CD4-positive, alpha-beta T cell treated with Interleukin-6 for 4 hours (primary cell): ENCODE data around the gene GRIK4.

Experiments used
- DNase-seq: peaks from one replicate; pipeline ENCODE4 v3.0.0-alpha.2; 2020; ENCODE audit warnings: mixed read lengths

Gene GRIK4

DNA sequence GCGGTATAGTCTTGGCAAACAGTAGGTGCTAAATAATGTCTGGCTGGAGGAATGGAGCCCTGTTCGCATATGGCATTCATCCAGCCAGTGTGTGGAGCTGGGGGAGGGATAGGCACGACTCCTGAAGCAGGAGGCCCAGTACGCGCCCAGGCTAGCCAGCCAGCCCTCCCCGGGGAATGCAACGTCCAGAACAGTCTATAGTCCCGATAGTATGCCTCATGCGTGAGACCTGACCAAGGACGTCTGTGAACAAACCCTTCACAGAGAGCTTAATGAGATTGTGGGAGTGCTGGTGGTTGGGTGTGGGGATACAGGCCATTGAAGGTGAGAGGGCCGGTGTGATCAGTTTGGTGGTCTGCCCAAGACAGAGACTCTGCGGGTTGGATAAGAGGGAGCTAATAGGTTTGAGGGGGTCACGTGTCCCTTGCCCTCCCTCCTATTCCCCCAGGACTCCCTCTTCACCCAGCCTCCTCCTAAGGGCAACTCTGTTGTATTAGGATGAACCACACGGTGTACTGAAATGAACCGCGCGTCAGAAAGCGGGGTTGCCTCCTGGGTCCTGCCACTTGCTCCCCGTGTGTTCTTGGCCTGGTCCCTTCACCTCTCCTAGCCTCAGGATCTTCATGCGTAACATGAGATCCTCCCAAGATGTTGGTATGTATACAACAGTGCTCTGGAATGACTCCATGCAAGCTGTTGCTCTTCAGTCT is 987 bp upstream of the GRIK4 start:
- no peak for DNase-seq

DNA sequence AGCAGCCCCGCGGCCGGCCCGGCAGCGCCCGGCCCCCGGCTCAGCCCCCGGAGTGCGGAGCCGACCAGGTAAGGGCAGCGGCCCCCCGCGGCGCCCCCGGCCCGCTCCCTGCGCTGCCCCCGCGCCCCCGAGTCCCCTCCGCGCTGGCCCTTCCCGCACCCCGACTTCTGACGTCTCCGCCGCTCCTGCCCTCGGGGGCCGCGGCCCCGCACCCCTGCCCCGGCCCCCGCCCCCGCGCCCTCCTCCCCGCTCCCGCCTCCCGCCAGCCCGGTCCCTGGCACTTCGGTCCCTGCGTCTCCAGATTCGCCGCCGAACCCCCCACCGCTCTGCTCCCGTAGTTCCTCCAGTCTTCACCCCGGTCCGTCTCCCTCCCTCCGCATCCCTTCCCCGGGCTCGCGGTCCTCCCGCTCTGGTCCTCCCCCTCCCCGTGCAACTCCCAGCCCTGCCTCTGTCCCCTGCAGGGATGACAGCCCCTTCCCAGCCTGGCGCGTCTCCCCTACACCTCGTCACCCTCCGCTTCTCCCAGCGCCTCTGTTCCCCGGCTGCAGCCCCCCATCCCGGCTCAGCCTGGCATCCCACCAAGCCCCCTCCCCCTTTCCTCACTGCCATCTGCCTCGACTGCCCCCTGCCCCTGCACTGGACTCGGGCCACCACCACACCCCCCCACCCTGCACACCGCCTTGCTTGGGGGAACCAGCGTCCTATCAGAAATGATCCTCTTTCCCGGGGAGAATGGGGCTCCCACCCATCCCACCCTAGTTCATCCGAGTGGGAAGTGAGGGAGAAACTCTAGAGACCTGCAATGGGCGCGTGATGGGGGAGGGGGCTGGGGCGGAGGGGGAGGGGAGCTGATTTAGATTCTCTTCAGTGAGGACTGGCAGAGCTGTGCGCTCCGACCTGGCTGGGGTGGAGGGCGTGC is 531 bp downstream of the GRIK4 start:
- no peak for DNase-seq

DNA sequence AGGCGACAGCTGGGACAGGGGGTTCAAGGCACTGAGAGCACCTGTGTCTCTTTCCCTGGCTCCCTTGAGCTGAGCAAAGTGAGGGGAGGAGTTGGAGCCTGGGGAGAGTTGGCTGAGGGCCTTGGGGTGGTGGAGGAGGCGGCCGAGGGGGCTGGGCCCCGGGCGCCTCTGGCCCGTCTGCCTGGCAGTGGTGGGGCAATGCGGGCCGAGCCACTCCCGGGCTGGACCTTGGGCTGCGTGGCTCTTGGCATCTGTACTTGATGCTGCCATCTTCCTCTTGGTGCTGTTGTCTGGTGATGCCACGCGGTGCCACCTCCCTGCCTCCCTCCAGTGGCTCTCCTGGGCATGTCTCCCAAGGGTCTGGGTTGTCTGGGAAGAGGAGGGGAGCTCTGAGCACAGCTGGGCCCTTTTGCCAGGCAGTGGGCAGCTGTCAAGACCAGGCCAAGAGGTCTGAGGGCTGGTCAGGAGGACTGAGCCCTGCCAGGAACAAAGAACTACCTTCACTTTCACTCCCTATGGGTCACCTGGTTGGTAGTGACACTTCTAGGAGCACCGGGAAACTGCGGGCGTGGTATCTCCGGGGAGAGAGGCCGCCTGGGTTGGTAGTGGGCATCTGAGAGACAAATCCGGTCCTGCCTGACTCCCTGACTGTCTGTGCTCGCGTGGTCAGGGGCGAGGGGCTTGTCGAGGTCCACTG is 1.3 kb downstream of the GRIK4 start:
- DNase-seq, result no peak

DNA sequence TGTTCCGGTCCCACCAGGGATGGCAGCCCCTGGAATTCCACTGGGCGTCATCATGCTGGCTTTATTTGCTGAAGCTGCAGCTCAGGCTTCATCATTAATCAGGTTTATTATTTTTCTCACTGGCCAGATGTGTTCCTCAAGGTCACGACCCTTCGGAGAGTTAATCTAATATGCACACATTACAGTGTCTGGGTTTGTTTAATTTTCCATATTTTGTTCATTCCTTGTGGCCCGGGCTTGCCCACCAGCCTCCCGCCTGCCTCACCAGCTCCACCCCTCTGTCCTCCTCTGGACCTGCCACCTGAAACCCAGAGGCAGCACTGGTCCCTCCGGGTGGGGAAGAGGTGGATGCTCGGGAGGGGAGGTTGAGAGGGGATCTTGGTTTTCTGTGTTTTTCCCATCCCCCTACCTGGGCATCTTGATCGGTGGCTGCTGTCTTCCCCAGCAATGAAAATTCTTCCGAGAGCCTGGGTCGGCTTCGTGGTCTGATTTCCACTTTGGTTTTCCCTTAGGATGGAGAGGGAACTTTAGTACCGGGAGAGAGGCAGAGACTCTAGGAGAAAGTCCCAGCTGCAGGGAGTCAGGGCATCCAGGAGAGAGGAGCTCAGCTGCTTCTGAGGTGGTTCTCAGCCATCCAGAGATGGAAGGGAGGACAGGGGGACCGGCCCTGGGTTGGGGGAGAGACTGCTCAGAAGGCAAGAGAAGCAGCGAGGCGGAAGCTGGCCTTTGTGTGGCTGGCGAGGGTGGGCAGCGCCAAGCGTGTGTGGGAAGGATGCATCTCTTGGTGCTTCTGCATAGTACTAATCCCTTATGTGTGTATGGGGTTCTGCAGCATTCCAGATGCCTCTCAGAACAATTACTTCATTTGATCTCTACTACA is 2.1 kb downstream of the GRIK4 start:
- DNase-seq, result no peak

DNA sequence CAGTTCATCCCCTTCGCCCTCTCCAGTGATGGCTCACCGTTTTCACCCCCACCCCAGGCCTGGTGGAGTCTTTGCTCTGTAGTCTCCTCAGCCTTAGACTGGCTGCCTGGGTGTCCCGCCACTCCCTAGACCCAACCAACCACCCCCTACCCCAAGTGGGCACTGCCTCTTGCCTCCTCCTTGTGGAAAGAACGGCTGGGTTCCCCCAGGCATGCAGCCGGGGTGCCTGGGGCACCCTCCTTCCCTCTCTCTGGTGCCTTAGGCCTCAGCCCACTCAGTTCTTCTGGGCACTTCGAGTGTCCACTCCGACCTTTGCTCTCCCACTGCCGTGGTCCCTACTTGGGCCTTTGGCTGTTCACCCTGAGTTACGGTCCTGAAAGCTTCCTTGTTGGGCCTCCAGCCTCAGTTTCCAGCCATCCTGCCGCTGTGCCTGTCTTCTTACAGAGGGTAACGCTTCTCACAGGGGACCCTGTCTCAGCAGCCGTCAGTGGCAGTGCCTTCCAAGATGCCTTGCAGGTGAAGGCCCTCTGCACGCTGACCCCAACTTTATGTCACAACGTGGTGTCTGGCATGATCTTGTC is 3.1 kb downstream of the GRIK4 start:
- DNase-seq, result no peak

DNA sequence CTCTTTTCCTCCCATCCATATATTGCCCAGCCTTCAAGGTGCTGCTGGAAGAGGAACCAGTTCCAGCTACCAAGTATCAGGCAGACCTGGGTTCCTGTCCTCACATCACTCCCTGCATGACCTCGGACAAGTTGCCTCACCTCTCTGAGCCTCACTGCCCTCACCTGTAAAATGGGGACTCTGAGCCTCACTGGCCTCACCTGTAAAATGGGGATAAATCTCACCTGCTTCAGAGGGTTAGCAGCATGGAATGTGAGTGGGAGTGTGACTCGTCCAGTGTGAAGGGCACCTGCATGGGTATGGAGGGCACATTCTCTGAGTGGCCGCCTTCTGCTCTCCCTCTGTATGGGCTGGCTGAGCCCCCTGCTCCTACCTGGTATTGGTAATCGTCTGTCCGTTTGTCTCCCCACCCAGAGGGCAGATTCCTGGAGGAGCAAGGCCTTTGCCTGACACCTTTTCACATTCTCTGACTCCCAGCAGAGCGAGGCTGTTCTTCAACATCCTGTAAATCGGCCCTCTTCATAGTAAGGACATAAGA is 3.7 kb downstream of the GRIK4 start:
- DNase-seq, result no peak

DNA sequence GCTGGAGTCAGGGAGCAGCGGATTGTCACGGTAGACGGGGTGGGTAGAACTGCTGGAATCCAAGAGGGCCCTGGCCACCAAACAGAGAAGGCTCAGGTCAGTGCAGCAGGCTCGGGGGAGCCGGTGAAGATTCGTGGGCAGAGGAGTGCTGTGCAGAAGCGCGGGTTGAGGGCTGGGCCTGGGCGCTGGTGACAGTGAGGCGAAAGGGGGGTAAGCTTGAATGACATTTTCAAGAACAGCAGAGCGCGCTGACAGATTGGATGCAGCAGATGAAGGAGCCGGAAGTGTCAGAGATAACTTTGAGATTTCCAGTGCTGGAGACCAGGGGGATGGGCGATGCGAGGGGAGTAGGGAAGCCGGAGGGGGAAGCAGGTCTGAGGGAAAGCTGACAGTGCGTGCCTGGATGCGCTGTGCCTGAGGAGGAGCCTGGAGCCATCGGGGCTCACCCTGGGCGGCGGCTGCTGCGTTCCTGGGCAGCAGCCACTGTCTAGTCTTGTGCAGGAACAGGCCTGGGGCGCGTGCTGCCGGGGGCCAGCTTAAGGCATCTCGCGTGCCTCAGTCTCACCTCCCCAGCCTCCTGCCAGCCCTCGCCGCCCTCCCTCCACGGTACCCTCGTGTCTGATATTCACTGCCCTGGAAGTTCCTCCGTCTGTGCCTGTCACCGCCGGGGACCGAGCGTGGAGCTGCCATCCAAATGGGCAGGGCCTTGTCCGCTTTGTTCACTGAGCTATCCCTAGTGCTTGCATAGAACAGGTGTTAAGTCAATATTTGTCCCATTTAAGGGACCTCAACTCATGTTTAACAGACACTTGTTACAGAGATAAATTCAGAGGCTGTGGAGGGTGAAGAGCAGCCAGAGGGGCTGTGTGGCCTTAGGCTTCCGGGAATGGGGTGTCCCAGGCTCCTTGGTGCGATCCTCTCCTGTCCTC is 5.2 kb downstream of the GRIK4 start:
- DNase-seq, result no peak

DNA sequence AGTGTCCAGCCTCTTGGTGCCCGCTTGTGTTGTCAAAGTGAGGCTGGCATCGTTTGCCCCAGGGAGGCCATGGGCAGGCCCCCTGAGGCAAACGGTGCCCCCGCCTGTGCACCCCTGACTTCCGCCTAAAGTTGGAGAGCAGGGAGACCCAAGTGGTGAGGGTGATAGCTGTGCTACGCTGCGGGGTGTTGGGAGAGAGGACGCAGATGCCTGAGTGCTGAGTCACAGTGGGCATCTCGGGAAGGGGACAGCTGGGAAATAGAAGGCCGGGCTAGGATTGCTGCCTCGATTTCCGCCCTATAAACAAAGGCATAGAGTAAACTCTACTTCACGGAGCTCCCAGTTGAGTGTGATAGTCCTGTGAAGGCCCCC is 5.8 kb downstream of the GRIK4 start:
- DNase-seq, result no peak

DNA sequence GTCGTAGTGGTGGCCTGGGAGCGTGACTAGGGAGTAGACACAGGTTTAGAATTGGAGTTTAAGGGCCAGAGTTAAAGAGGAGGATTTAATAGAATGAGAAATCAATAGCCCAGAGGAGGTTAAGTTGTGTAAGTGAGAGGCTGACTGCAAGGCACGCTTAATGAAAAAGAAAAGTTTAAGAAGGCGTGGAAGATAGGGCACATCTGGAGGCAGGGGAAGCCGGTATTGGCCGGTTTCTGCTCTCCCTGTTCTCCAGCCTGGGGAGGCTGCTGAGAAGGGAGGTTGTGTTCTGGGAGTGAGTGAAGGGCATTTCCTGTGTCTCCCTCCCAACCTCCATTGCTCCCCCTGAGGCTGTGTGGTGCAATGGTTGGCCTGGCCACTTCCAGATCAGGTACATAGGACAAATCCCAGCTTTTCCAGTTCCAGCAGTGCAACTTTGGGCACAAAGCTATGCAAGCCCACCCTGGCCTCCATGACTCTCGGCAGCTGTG is 6.3 kb downstream of the GRIK4 start:
- DNase-seq, result no peak

DNA sequence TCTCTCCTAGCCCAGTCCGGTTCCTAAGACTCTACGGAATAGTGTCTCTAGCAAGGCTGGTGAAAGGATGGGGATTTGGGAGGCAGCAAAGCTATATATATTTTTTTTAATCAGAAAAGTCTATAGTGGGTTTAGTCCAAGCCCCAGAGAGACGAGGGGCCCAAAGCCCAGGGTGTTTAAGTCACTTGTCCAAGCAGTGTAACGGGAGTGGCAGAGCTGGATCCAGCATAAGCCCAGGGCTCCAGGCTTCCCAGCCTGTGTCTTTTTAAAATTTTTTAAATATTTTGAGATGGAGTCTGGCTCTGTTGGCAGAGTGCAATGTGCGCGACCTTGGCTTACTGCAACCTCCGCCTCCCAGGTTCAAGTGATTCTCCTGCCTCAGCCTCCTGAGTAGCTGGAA is 6.8 kb downstream of the GRIK4 start:
- no peak for DNase-seq

DNA sequence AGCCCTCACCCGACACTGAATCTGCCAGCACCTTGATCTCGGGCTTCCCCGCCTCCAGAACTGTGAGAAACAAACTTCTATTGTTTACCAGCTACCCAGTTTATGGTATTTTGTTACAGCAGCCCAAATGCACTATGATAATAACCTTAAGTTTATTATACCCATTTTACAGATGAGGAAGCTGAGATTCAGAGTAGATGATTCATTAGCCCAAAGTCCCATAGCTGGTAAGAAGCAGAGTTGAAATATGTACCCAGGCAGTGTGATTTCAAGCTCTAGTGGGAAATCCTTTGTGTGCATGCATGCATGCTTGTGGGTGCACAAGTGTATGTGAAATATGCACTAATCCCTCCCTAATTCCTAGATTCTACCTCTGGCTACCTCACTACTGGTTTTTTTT is 7.9 kb downstream of the GRIK4 start:
- no peak for DNase-seq

DNA sequence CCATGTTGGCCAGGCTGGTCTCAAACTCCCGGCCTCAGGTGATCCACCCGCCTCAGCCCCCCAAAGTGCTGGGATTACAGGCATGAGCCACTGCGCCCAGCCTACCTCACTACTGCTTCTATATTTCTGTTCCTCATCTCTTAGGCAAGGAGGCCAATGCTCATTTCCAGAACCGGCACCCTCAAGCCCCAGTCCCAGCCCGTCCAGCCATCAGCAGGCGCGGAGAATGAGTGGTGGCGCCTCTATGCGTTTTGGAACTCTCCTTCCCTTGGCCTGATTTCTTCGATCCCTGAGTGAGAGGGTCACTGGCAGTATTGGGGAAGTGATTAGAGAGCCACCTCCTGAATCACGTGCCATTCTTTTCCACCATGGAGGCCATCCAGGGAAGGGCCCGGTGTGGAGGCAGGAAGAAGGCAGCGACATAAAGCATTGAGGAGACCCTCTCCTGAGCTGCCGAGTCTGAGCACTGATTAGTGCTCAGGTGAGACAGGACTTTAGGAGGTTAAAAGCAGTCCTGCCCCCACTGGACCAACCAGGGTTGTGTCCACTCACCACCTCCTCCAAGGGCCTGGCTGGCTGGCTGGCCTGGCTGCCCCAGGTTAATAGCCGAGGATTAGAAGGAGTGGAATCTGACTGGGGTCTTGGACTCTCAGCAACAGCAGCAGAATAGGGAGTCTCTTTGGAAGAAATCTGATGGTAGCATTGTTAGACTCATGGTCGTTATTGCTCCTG is 8.7 kb downstream of the GRIK4 start:
- no peak for DNase-seq

DNA sequence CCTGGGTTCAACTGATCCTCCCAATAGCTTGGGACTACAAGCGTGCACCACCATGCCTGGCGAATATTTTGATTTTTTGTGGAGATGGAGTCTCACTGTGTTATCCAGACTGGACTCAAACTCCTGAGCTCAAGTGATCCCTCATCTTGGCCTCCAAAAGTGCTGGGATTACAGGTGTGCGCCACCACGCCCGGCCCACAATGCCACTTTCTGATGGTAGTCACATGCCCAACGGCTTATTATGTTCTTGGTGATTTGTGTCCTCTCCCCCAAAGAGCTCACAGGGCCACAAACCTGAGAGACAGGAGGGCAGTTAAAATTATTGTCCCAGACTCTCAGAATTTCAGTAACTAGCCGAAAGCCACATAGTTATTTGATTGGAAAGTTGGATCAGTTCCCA is 9.6 kb downstream of the GRIK4 start:
- DNase-seq, result no peak

DNA sequence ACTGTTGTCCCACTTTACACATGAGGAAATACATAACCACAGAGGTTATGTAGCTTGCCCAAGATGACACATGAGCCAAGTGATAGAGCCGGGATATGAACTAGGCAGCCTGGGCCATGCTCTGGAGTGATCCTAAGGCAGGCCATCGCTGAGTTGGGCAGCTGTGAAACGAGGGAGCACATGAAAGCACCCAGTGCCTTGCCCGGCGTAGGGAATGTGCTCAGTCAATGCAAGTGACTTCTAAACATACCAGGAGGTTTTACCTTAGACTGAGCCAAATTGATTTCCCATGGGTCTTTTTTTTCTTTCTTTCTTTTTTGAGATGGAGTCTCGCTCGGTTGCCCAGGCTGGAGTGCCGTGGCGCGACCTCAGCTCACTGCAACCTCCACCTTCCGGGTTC is 10.5 kb downstream of the GRIK4 start:
- DNase-seq, result no peak

DNA sequence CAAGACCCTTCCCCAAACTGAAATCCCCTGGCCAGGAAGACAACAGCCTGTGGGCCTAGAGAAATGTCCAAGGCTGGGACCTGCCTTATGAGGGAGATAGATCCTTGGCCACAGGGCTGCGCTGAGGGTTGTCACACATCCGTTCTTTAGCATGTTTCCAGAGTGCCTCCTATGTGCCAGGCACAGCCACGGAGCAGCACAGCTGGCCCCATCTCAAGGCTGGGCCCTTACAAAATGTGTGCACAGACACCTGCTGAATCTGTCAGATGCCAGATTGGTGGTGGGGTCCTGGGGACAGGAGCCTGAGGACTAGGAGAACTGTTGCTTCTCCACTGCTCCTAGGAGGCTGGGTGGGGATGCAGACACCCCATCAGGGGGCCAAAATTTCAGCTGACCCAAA is 11.2 kb downstream of the GRIK4 start:
- DNase-seq, result no peak

DNA sequence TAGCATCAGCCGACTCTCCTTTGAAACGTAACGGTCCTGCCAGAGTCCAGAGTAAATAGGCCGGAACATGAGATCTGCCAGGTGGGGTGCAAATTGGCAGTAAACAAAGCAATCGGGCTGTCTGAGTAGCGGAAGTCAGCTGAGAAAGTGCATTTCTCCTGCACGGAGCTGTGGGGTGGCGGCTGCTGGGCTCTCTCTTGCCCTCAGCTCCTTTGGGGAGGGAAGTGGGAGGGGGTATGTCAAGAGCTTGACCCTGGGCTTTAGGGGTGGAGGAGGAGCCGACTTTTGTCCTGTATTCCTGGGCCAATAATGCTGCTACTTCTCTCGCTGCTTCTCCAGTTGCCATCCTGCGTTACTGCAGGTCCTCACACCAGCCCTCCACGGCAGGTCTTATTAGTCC is 11.6 kb downstream of the GRIK4 start:
- no peak for DNase-seq

DNA sequence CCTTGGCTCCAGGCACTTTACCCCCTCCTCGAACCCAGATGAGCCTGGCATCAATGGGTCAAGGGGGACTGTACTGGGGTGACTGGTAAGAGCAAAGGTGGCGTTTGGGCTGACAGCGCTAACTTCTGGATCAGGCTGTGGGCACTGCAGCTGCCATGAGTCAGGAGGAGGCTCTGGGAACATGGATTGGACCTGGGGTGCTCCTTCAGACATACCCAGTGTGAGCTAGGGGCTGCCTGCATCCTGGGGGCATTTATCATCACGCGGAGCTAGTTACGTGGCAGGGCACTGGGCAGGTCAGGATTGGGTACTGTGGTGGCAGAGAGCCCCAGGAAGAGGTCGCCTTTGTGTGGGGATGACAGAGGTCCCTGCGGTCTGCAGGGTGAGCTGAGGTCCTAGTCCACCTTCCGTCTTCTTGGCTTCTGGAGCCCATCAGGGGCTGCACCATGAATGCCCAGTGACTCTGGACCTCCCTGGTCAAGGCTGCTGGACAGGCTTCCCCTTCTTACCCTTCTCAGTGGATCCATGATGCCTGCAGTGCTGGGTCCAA is 13.1 kb downstream of the GRIK4 start:
- no peak for DNase-seq

DNA sequence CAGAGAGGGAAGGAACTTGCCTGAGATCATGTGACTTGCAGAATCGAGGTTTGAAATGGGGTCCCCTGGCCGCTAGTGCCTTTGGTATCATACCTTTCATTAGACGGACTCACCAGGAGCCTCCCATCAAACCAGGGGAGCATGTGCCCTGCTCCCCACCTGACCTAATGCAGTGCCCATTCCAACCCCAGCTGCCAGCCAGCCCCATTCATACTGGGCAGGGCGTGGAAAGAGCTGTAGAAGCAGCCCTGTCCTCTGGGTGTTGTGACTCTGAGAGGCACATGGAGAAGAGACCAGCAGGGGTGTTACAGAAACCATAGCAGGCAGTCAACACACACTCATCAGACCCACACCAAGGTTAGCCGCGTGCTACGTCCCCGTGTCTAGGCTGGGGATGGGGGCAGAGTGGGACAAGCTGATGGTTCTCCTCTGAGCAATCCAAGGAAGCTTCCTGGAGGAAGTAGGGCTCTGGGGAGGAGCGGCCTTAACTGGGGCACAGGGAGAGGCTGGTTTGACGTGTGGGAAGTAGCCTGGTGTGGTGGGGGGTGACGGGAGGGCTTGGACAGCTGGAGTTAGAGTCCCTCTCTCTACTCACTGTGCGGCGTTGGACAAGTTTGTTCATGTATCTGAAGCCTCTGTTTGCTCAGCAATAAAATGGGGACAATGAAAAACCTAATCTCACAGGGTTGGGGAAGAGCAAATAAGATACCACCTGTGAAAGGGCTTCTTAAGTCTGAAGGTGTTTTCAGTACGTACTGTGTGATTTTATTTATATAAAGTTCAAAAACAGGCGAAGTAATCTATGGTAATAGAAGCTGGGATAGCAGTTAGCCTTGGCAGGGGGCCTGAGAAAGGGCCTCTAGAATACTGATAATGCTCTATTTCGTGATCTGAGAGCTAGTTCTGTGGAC is 14.0 kb downstream of the GRIK4 start:
- DNase-seq, result no peak

DNA sequence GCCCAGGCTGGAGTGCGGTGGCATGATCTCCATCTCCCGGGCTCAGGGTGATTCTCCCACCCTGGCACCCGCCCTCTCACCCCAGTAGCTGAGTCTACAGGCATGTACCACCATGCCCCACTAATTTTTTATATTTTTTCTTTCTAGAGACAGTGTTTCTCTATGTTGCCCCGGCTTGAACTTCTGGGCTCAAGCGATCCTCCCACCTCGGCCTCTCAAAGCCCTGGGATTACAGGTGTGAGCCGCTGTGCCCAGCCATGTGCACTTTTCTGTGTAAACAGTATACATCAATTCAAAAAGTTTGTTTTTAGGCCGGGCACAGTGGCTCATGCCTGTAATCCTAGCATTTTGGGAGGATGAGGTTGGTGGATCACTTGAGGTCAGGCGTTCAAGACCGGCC is 14.7 kb downstream of the GRIK4 start:
- no peak for DNase-seq
